T-cell (primary cell): ENCODE results near the gene SNED1. TPM values are rescaled to one million over a fixed set of nuclear protein-coding genes. Genes with fewer than 3 reads are reported as not detected.

ENCODE experiments used
- ATAC-seq, 4 experiments: fragments of 200-7000 bp in 3 of 4; fragments of 150-1000 bp in 1 of 4; cut with Tn5 transposase; replicated peaks in 1 of 4; 1 replicate in 3 of 4; 2 replicates in 1 of 4; pipeline ENCODE4 v1.10.0; 2021; ENCODE audit warnings: moderate library complexity in 3 of 4, mild to moderate bottlenecking in 2 of 4, moderate number of reproducible peaks in 1 of 4
- CTCF ChIA-PET, 2 donors: fragments of 300-600 bp; sonication (Branson Sonifier 250); formaldehyde crosslinking; loops; one replicate each; lab custom pipeline; 2022; ENCODE audit warnings: antibody characterized with exemption in 2 of 2; lab: Charles Lee
- POLR2A ChIA-PET, 2 donors: fragments of 300-600 bp; sonication (Branson Sonifier 250); formaldehyde crosslinking; loops; one replicate each; lab custom pipeline; 2022; ENCODE audit warnings: antibody characterized with exemption in 2 of 2; lab: Charles Lee
- DNase-seq, 35 experiments: peaks; one replicate each; pipeline versions ENCODE4 v3.0.0 to v3.0.0-alpha.2; 2013 to 2023
- H3K27ac ChIP-seq: one replicate; pipeline ENCODE4 v1.5.1; 2013; ENCODE audit warnings: low read length
- H3K27me3 ChIP-seq, 2 experiments: replicated peaks in 1 of 2; 1 replicate in 1 of 2; 2 replicates in 1 of 2; pipeline versions ENCODE4 v1.6.1 to v1.7.0; 2013; ENCODE audit warnings: low read length in 1 of 2, mixed read lengths in 1 of 2; ENCODE audit not compliant: control insufficient read depth in 2 of 2, insufficient read depth in 2 of 2; ENCODE audit errors: extremely low read depth in 1 of 2
- H3K36me3 ChIP-seq, 2 donors: 1 replicate in 1 of 2; 2 replicates in 1 of 2; pipeline versions ENCODE4 v1.6.1 to v1.7.0; 2013; ENCODE audit warnings: low read length in 1 of 2; ENCODE audit not compliant: control insufficient read depth in 2 of 2, insufficient read depth in 1 of 2; ENCODE audit errors: extremely low read depth in 1 of 2
- H3K4me1 ChIP-seq, 2 experiments: 1 replicate in 1 of 2; 2 replicates in 1 of 2; pipeline versions ENCODE4 v1.6.1 to v1.7.0; 2013; ENCODE audit warnings: low read length in 2 of 2, mixed read lengths in 1 of 2; ENCODE audit not compliant: insufficient read depth in 2 of 2, control insufficient read depth in 1 of 2; ENCODE audit errors: extremely low read depth in 1 of 2
- H3K4me3 ChIP-seq, 2 donors: 1 replicate in 1 of 2; 2 replicates in 1 of 2; pipeline versions ENCODE4 v1.5.1 to v1.7.0; 2013; ENCODE audit warnings: mild to moderate bottlenecking in 2 of 2, low read length in 1 of 2, moderate library complexity in 1 of 2; ENCODE audit not compliant: control insufficient read depth in 1 of 2; ENCODE audit errors: extremely low read depth in 1 of 2
- H3K9me3 ChIP-seq: 2 replicates; pipeline ENCODE4 v1.7.0; 2013
- H3K27ac Mint-ChIP-seq, 2 donors: one replicate each; pipeline ENCODE4 v1.8.0; 2020 to 2021; ENCODE audit warnings: mild to moderate bottlenecking in 2 of 2, mixed read lengths in 2 of 2
- H3K27me3 Mint-ChIP-seq, 2 donors: one replicate each; pipeline ENCODE4 v1.8.0; 2021 to 2022; ENCODE audit warnings: mixed read lengths in 2 of 2
- H3K36me3 Mint-ChIP-seq: one replicate; pipeline ENCODE4 v1.8.0; 2021; ENCODE audit warnings: mixed read lengths
- H3K4me1 Mint-ChIP-seq, 3 donors: one replicate each; pipeline ENCODE4 v1.8.0; 2020 to 2022; ENCODE audit warnings: mixed read lengths in 3 of 3, mild to moderate bottlenecking in 1 of 3
- H3K4me3 Mint-ChIP-seq, 3 donors: one replicate each; pipeline ENCODE4 v1.8.0; 2020 to 2022; ENCODE audit warnings: mild to moderate bottlenecking in 3 of 3, mixed read lengths in 3 of 3, moderate library complexity in 3 of 3
- H3K9me3 Mint-ChIP-seq, 3 donors: one replicate each; pipeline ENCODE4 v1.8.0; 2020 to 2022; ENCODE audit warnings: mixed read lengths in 3 of 3
- WGBS: methylation state at CpG from one replicate; pipeline ENCODE4 v1.1.5; 2013; ENCODE audit warnings: missing lambda C conversion rate; ENCODE audit not compliant: insufficient coverage; 5-methylcytosine and 5-hydroxymethylcytosine counted together
- total RNA-seq, 35 experiments: library from RNA in 6 of 35; stranded (reverse) in 6 of 35; fragments of 120-200 nt in 1 of 35; gene quantifications; one replicate each; pipeline versions ENCODE4 v1.2.1 to v1.2.4 and lab custom pipeline; 2013 to 2026

SNED1 gene
- total RNA-seq, 5 donors from 2014 or later (not counting 1 experiment from before 2014, with no cell fraction given), result 37.7 to 82.5 (median 69.4) TPM

GRCh38 chr2:241003369-241003768 lies 5.0 kb downstream of the SNED1 start:
- Histone ChIP-seq H3K27me3 (peaks cover 0 to 38% of the 10 kb centered on the region in 2 experiments), H3K27ac (no peak overlapping the region), H3K36me3 (no peaks in the 10 kb centered on the region), H3K4me1 (peaks cover 2 to 21% of the 10 kb centered on the region in 2 experiments), H3K9me3 (no peaks in the 10 kb centered on the region), H3K4me3 (no peak overlapping the region)
- ChIA-PET POLR2A (interaction anchor here in 1 of 2 donors (0.6 kb wide), 1 partner anchor 1501 kb away, joined by 4 read pairs; no protein-coding TSS in a partner anchor), CTCF (no interaction called here)
- Mint-ChIP-seq H3K9me3 (peaks cover 4 to 22% (median 14%) of the 10 kb centered on the region in 3 donors), H3K27me3 (peaks cover 9 to 24% of the 10 kb centered on the region in 2 donors), H3K27ac (peak overlapping the region in 1 of 2 donors; percentile 55), H3K4me1 (peaks cover 17 to 36% (median 25%) of the 10 kb centered on the region in 3 donors), H3K4me3 (no peak overlapping the region), H3K36me3 (peaks cover 5% of the 10 kb centered on the region)
- WGBS, result 83% methylated on average over 1 of the region's 2 CpGs
- no peak for ATAC-seq
- DNase-seq, result peak in 1 of 35 experiments; percentile 1

GRCh38 chr2:241003830-241004564 lies 5.6 kb downstream of the SNED1 start:
- peaks cover 0 to 44% of the 10 kb centered on the region in 2 experiments for H3K27me3 ChIP-seq
- DNase-seq, result peak in 1 of 35 experiments; percentile 0
- no peak for ATAC-seq
- H3K36me3 Mint-ChIP-seq, result peaks cover 5% of the 10 kb centered on the region
- no CpG with 5 or more reads among the region's 1 CpG for WGBS
- ChIA-PET CTCF (no interaction called here), POLR2A (no interaction called here)
- H3K4me1 ChIP-seq, result peaks cover 6 to 27% of the 10 kb centered on the region in 2 experiments
- H3K27ac Mint-ChIP-seq, result peak overlapping the region; percentile 18 to 55
- H3K9me3 ChIP-seq, result no peaks in the 10 kb centered on the region
- H3K4me1 Mint-ChIP-seq, result peaks cover 23 to 42% (median 31%) of the 10 kb centered on the region in 3 donors
- no peaks in the 10 kb centered on the region for H3K36me3 ChIP-seq
- H3K9me3 Mint-ChIP-seq, result peaks cover 4 to 22% (median 14%) of the 10 kb centered on the region in 3 donors
- H3K27ac ChIP-seq, result no peak overlapping the region
- no peak overlapping the region for H3K4me3 ChIP-seq
- H3K27me3 Mint-ChIP-seq, result peaks cover 9 to 28% of the 10 kb centered on the region in 2 donors
- no peak overlapping the region for H3K4me3 Mint-ChIP-seq

- H3K9me3 ChIP-seq, result no peaks in the 10 kb centered on the region
- peaks cover 0 to 19% of the 10 kb centered on the region in 2 donors for H3K27me3 Mint-ChIP-seq
- H3K27ac ChIP-seq, result no peak overlapping the region
- H3K36me3 ChIP-seq, result no peaks in the 10 kb centered on the region
- no peak overlapping the region for H3K4me3 ChIP-seq
- peaks cover 29 to 47% (median 36%) of the 10 kb centered on the region in 3 donors for H3K4me1 Mint-ChIP-seq
- no CpG with 5 or more reads among the region's 2 CpGs for WGBS
- H3K4me3 Mint-ChIP-seq, result no peak overlapping the region
- POLR2A ChIA-PET, result no interaction called here
- H3K9me3 Mint-ChIP-seq, result peaks cover 4 to 22% (median 14%) of the 10 kb centered on the region in 3 donors
- peaks cover 0 to 48% of the 10 kb centered on the region in 2 experiments for H3K27me3 ChIP-seq
- H3K36me3 Mint-ChIP-seq, result peaks cover 5% of the 10 kb centered on the region
- no peak for DNase-seq
- H3K27ac Mint-ChIP-seq, result no peak overlapping the region
- CTCF ChIA-PET, result no interaction called here
- ATAC-seq, result no peak
- H3K4me1 ChIP-seq, result peaks cover 17 to 32% of the 10 kb centered on the region in 2 experiments
These were observed 7.2 kb downstream of the SNED1 start for GRCh38 chr2:241005569-241005968.

GRCh38 chr2:241006412-241006811 lies 8.0 kb downstream of the SNED1 start:
- DNase-seq, result no peak
- no CpG with 5 or more reads among the region's 3 CpGs for WGBS
- peaks cover 5% of the 10 kb centered on the region for H3K36me3 Mint-ChIP-seq
- H3K4me1 ChIP-seq, result peaks cover 22 to 41% of the 10 kb centered on the region in 2 experiments
- CTCF ChIA-PET, result no interaction called here
- no peak overlapping the region for H3K27ac ChIP-seq
- H3K4me3 Mint-ChIP-seq, result no peak overlapping the region
- POLR2A ChIA-PET, result no interaction called here
- ATAC-seq, result no peak
- H3K9me3 ChIP-seq, result no peaks in the 10 kb centered on the region
- no peak overlapping the region for H3K4me3 ChIP-seq
- H3K27me3 ChIP-seq, result peaks cover 0 to 51% of the 10 kb centered on the region in 2 experiments
- peaks cover 4 to 22% (median 14%) of the 10 kb centered on the region in 3 donors for H3K9me3 Mint-ChIP-seq
- H3K27ac Mint-ChIP-seq, result no peak overlapping the region
- H3K36me3 ChIP-seq, result no peaks in the 10 kb centered on the region
- H3K4me1 Mint-ChIP-seq, result peaks cover 31 to 46% (median 36%) of the 10 kb centered on the region in 3 donors
- H3K27me3 Mint-ChIP-seq, result peaks cover 0 to 13% of the 10 kb centered on the region in 2 donors

- H3K36me3 Mint-ChIP-seq, result peaks cover 5% of the 10 kb centered on the region
- H3K9me3 ChIP-seq, result no peaks in the 10 kb centered on the region
- no CpG with 5 or more reads among the region's 7 CpGs for WGBS
- ATAC-seq (no peak), DNase-seq (peak in 1 of 35 experiments; percentile 3)
- peaks cover 4 to 22% (median 14%) of the 10 kb centered on the region in 3 donors for H3K9me3 Mint-ChIP-seq
- peaks cover 0 to 11% of the 10 kb centered on the region in 2 donors for H3K27me3 Mint-ChIP-seq
- H3K27ac ChIP-seq, result no peak overlapping the region
- peaks cover 0 to 53% of the 10 kb centered on the region in 2 experiments for H3K27me3 ChIP-seq
- no peaks in the 10 kb centered on the region for H3K36me3 ChIP-seq
- H3K4me1 ChIP-seq, result peaks cover 29 to 48% of the 10 kb centered on the region in 2 experiments
- H3K4me3 ChIP-seq, result no peak overlapping the region
- H3K4me1 Mint-ChIP-seq, result peaks cover 33 to 47% (median 38%) of the 10 kb centered on the region in 3 donors
- no peak overlapping the region for H3K4me3 Mint-ChIP-seq
- ChIA-PET POLR2A (no interaction called here), CTCF (no interaction called here)
- peak overlapping the region in 1 of 2 donors; percentile 35 for H3K27ac Mint-ChIP-seq
These were observed 8.7 kb downstream of the SNED1 start for GRCh38 chr2:241007111-241007510.

GRCh38 chr2:241007880-241008710 lies 9.7 kb downstream of the SNED1 start:
- ChIA-PET CTCF (interaction anchor here in 1 of 2 donors (0.5 kb wide), 1 partner anchor 170 kb away, joined by 5 read pairs; no protein-coding TSS in a partner anchor), POLR2A (no interaction called here)
- DNase-seq (peak in 2 of 35 experiments; percentile 3 to 13), ATAC-seq (no peak)
- Mint-ChIP-seq H3K4me3 (peak overlapping the region in 1 of 3 donors; percentile 76), H3K36me3 (peaks cover 5% of the 10 kb centered on the region), H3K27me3 (peaks cover 0 to 13% of the 10 kb centered on the region in 2 donors), H3K4me1 (peaks cover 43 to 55% (median 45%) of the 10 kb centered on the region in 3 donors), H3K27ac (peak overlapping the region; percentile 80 to 91), H3K9me3 (peaks cover 4 to 22% (median 14%) of the 10 kb centered on the region in 3 donors)
- H3K36me3 ChIP-seq, result no peaks in the 10 kb centered on the region
- H3K27ac ChIP-seq, result no peak overlapping the region
- peaks cover 0 to 53% of the 10 kb centered on the region in 2 experiments for H3K27me3 ChIP-seq
- no peak overlapping the region for H3K4me3 ChIP-seq
- H3K4me1 ChIP-seq, result peaks cover 31 to 53% of the 10 kb centered on the region in 2 experiments
- WGBS, result 80% methylated on average over 16 of the region's 20 CpGs
- no peaks in the 10 kb centered on the region for H3K9me3 ChIP-seq
